K562 (cell line): Measurements from ENCODE around the gene BCL7B.

Source experiments
- BRF2 ChIP-seq: IDR thresholded peaks from 3 replicates; pipeline ENCODE4 v1.6.1; 2011; ENCODE audit warnings: borderline replicate concordance, mild to moderate bottlenecking; ENCODE audit not compliant: insufficient read length, insufficient read depth
- CTCF ChIP-seq, 3 experiments: IDR thresholded peaks in 2 of 3; conservative IDR thresholded peaks in 1 of 3; 2 replicates each; pipeline ENCODE4 v1.5.1; 2011 to 2012; ENCODE audit warnings: low read length in 3 of 3, mild to moderate bottlenecking in 3 of 3, control low read depth in 2 of 3, improper control_type of control experiment in 1 of 3, inconsistent platforms in 1 of 3, low read depth in 1 of 3, mixed read lengths in 1 of 3, moderate library complexity in 1 of 3; ENCODE audit not compliant: insufficient read depth in 2 of 3
- EZH2 ChIP-seq: IDR thresholded peaks from 2 replicates; pipeline ENCODE4 v1.6.1; 2012; ENCODE audit warnings: low read depth, mild to moderate bottlenecking, inconsistent platforms, low read length, borderline replicate concordance
- HNRNPH1 ChIP-seq: fragments of 200-400 bp; formaldehyde crosslinking; optimal IDR thresholded peaks from 2 replicates; pipeline ENCODE3; 2017; ENCODE audit warnings: low read depth, mild to moderate bottlenecking, low read length, moderate library complexity
- MCM2 ChIP-seq: fragments of 450-650 bp; IDR thresholded peaks from 2 replicates; pipeline ENCODE4 v1.6.1; 2017; ENCODE audit warnings: low read depth, mild to moderate bottlenecking
- NFYB ChIP-seq: IDR thresholded peaks from 2 replicates; pipeline ENCODE4 v1.6.1; 2011; ENCODE audit warnings: mild to moderate bottlenecking, moderate library complexity; ENCODE audit not compliant: insufficient read length; ENCODE audit errors: extremely low read depth
- PHF8 ChIP-seq: fragments of 200-600 bp; sonication (generic); IDR thresholded peaks from 2 replicates; pipeline ENCODE4 v1.6.1; 2012; ENCODE audit warnings: mixed run types, mild to moderate bottlenecking, inconsistent platforms, low read length, moderate library complexity, borderline replicate concordance
- POLR2A ChIP-seq: fragments of 450-650 bp; conservative IDR thresholded peaks from 2 replicates; pipeline ENCODE4 v1.6.1; 2016
- RFX5 ChIP-seq: IDR thresholded peaks from 2 replicates; pipeline ENCODE4 v1.6.1; 2011; ENCODE audit warnings: low read depth, mild to moderate bottlenecking, improper control_type of control experiment, low read length
- RNF219 ChIP-seq: fragments of 250-450 bp; sonication (Bioruptor Pico); IDR thresholded peaks from 2 replicates; pipeline ENCODE4 v1.5.0; 2022; ENCODE audit warnings: mild to moderate bottlenecking
- SLC30A9 ChIP-seq: fragments of 250-450 bp; sonication (Bioruptor Pico); IDR thresholded peaks from 2 replicates; pipeline ENCODE4 v1.8.0; 2022; ENCODE audit warnings: mild to moderate bottlenecking, moderate library complexity
- ZSCAN29 ChIP-seq: fragments of 450-650 bp; IDR thresholded peaks from 2 replicates; pipeline ENCODE4 v1.6.1; 2017

- TF ChIP-seq NFYB (no peak), HNRNPH1 (no peak), MCM2 (no peak), RNF219 (CRISPR knock-in tag) (no peak), ZSCAN29 (no peak), CTCF (IDR thresholded peaks at IDR 0.05 in 2 of 3, conservative IDR thresholded peaks at IDR 0.05 in 1 of 3; ENCODE audit: insufficient read depth in 2 of 3, low read depth in 1 of 3, low read length in 3 of 3) (no peak), SLC30A9 (no peak), PHF8 (no peak), RFX5 (no peak), EZH2 (no peak), POLR2A (no peak), BRF2 (no peak)
Measured at GRCh38 chr7:73573791-73574190, 16.3 kb upstream of the BCL7B start.
